HuH-7.5 (cell line): Measurements from ENCODE around the gene RPL37A.

Experiments used
- DNase-seq: peaks from one replicate; pipeline ENCODE4 v3.0.0; 2011; ENCODE audit warnings: low spot score

RPL37A gene

DNA sequence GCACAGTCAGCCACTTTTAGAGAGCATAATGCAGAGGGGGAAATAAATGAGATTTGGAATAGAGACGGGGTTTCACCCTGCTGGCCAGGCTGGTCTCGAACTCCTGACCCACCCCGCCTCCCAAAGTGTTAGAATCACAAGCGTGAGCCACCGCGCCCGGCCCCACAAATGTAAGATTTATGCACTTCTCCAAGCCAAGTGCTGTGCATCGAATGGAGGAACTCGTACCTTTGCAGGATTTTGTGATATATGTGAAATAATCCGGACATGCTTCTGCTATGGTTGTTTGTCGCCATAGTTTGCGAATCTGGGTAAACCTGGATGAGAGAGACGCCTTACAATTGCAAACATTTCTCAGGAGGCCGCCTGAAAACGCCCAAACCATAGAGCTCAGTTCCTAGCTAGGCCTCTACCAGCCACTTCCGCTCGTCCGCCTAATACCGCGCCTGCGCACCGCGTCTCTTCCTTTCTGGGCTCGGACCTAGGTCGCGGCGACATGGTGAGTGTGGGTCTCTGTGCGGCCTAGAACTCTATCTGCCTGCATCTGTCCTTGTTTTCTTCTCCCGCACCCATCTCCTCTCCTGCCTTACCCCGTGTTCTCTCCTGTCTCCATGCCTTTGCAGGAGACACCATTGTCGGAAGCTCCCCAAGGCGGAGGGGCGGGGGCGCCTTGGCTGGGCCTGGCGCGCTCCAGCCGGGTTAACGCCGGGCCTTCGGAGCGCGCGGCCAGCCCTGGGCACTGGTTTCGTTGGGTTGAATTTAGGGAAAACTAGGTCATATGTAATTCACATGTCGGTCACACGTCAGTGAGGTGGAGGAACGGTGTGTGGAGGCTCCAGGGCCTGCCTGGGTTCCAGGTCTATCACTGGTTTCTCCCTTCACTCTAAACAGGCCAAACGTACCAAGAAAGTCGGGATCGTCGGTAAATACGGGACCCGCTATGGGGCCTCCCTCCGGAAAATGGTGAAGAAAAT, at the start of gene RPL37A:
TSS of gene RPL37A (plus strand) at position 466 of the 974 bp plus-strand sequence. CDS start at position 497, 31 bp downstream.
- DNase-seq: peak; percentile 75

DNA sequence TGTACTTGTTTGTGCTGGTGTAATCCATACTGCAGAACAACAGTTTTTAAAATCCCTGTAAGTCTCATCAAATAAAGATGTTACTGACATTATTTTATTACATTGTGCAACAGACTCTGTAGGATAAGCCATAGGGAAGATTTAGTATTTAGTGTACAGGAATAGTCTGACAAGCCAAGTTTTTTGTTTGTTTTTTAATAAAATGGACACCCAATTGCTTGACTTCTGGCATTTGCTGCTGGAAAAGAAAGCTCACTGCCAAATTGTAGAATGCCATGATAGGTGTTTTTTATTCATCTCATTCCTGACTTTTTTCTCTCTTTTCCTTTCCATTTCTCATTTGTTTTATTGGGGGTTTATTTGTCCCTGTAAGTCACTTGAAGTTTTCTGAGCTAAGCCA, 48.3 kb upstream of the RPL37A start:
- no peak for DNase-seq

DNA sequence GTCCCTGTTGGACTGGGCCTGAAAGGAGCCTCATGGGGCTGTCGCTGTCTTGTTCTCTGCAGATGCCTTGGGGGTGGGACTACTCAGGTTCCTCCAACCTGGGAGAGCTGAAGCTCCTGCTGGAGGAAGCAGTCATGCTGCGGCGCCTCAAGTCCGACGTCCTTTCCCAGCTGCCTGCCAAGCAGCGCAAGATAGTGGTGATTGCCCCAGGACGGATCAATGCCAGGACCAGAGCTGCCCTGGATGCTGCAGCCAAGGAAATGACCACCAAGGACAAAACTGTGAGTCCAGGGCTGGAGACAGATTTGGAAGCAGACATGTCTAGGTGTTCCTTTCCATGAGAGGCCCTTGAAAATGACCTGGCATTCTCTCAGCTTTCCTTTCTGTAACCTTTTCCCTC, 47.9 kb upstream of the RPL37A start:
- DNase-seq: no peak

- DNase-seq: no peak
These were observed 44.6 kb upstream of the RPL37A start for GRCh38 chr2:216453955-216454614.

- DNase-seq: no peak
These were observed 35.5 kb upstream of the RPL37A start for GRCh38 chr2:216463148-216463547.

- DNase-seq: no peak
These were observed 34.4 kb upstream of the RPL37A start for GRCh38 chr2:216464104-216464720.

- DNase-seq: no peak
These were observed 33.0 kb upstream of the RPL37A start for GRCh38 chr2:216465579-216466195.

GRCh38 chr2:216467845-216468244, 30.8 kb upstream of the RPL37A start:
- no peak for DNase-seq

- DNase-seq: no peak
These were observed 29.0 kb upstream of the RPL37A start for GRCh38 chr2:216469661-216470060.

GRCh38 chr2:216473187-216473586, 25.5 kb upstream of the RPL37A start:
- no peak for DNase-seq

DNA sequence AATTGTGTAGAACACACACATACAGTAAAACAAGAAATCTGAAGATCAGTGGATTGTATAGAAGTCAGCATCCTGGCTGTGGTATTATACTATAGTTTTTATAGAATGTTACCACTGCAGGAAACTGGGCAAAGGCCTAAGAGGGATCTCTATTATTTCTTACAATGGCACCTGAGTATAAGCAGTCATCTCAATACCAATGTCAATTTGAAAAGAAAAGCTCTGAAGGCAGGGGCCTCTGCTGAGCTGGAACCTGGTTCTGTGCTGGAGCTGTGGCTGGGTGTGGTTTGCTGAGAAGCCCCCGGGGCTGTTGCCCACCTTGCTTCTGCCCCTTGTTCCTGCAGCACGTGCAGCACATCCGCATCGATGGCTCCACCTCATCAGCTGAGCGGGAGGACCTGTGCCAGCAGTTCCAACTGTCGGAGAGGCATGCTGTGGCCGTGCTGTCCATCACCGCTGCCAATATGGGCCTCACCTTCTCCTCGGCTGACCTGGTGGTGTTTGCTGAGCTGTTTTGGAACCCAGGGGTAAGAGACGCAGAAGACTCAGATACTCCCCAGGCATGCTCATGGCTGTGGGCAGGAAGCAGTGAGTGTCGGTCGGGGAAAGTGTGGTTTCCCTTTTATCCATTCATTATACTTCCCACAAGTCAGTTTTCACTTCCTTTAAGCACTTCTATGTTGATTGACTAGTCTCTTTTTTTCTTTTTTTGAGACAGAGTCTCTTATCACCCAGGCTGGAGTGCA, 23.5 kb upstream of the RPL37A start:
- DNase-seq: no peak

GRCh38 chr2:216475767-216476166, 22.9 kb upstream of the RPL37A start:
- no peak for DNase-seq

DNA sequence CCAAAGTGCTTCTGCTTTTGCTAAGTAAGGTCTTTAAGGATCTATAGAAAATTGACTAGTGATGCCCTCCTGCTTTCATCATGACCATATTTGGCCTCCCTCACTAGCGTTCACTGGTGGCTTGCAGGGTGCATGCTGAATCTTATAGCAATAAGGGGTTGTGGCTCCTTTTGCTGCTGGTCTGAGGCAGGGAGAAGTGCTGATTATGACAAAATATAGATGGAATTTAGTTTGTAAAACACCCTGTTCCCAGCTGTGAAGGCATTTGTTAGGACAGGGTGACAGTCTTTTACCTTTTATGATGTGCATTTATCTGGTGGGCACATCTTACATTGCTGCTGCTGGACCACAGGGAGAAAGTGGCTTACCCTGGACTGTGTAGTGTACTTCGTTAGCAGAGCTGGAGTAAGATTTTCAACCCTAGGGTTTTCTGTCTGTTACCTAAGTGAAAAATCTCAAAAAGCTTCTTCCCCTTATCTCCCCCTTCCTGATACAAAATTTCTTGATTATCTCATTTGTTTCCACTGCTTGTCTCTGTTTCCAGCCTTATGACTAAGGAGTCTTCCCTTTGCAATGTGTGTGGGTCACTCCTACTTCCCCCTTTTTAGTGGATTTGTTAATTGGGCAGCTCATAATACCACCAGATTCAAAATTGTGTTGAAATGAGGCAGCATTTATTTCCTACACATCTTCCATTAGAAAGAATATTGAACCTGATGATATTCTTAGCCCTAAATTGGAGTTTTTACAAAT, 21.2 kb upstream of the RPL37A start:
- no peak for DNase-seq

GRCh38 chr2:216478151-216478550, 20.5 kb upstream of the RPL37A start:
- no peak for DNase-seq

- no peak for DNase-seq
These were observed 19.9 kb upstream of the RPL37A start for GRCh38 chr2:216478791-216479190.

DNA sequence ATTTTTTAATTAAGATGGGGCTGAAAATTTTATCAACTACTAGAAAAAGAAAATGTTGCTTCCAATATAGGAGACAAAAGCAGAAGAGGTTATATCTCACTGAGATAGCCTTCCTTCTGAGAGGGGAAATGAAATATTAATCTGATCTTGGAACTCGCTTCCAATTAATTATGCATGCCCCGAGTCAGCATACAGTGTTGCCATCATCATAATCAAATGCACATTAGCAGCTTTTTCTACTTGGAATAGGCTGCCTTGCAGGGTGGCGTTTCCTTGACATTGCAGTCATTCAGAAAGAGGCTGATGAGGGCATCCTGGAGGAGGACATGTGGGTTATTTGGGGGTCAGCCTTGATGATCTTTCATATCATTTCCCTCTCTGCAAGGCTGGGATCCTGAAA, 18.4 kb upstream of the RPL37A start:
- DNase-seq: no peak

GRCh38 chr2:216482640-216483039, 16.0 kb upstream of the RPL37A start:
- no peak for DNase-seq

DNA sequence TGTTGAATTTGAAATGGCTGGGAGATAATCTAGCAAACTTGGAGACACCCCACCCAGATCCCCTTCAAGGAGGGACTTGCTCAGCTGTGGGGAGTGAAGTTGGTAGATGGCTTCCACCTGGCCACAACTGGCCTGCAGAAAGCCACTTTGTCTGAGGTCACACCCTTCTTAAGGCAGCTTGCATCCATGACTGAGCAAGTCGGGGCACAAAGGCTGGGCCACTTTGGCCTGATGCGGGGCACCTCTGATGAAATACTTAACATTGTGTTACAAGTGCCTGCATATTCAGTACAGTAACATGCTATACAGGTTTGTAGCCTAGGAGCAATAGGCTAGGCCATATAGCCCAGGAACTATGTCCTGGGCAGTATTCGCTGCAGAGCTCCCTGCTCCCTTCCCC, 13.4 kb upstream of the RPL37A start:
- no peak for DNase-seq

- DNase-seq: no peak
These were observed 12.9 kb upstream of the RPL37A start for GRCh38 chr2:216485745-216486144.

- no peak for DNase-seq
These were observed 12.4 kb upstream of the RPL37A start for GRCh38 chr2:216486271-216486670.

- no peak for DNase-seq
These were observed 11.9 kb upstream of the RPL37A start for GRCh38 chr2:216486708-216487107.
